Hippocampal formation (tissue), 2 donors: ENCODE measurements around the gene CDK18.
"Not testable (repeated sequence)": the region's sequence is repeated elsewhere in the genome, so short reads cannot be mapped to it uniquely, and the experiment has no call there.

Experiments
- DNase-seq, 2 donors: peaks; one replicate each; lab custom pipeline; 2025; lab: John Stamatoyannopoulos, UW

The CDK18 gene

DNA sequence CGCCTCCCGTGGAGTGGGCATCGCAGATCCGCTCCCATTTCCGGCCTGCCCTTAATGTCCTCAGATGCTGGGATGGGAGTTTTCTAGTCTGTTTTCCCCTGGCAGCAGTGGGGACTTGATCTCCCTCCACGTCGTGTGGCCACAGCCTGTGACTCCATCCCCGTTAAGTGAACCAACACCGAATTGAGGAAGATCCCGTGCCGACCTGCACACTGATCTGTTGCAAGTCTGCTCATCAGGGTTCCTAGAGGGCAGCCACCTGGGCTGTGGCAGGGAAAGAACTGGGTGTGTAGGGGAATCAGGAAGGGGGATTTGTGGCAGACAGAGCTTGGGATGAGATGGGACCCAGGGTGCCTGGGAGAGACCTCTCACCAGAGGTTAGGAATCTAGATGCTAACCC, 23.3 kb upstream of the CDK18 start:
- no peak for DNase-seq

DNA sequence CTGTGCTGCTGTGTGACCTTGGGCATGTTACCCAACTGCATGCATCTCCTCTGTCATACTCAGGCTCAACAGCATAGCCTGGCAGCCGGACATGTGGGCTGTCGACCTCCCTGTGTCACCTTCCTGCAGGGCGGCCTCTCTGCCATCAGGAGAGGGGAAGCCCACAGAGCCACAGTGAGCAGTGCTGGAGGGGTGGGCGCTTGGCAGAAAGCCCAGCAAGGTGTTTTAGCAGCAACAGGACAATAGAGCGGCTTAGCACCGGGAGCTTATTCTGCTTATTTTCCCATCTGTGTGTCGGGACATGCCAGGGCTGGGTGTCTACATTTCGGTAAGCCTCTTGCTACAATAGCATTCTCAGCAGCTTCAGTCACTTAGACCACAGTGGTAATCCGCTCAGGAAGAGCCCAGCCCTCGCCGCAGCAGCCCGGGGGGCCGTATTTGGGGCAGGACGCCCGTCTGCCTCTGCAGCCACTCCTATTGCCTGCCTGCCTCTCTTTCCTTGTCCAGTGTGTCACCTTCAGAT, 22.8 kb upstream of the CDK18 start:
- DNase-seq, result no peak

DNA sequence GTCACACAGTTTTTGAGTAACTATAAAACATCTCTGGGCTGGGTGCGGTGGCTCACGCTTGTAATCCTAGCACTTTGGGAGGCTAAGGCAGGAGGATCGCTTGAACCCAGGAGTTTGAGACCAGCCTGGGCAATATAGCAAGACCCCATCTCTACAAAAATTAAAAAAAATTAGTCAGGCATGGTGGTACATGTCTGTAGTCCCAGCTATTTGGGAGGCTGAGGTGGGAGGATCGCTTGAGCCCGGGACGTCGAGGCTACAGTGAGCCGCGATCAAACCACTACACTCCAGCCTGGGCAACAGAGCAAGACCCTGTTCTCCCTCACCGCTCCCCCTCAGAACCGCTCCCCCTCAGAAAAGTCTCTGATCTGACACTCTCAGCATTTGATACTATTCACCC, 21.9 kb upstream of the CDK18 start:
- not testable (repeated sequence) for DNase-seq

DNA sequence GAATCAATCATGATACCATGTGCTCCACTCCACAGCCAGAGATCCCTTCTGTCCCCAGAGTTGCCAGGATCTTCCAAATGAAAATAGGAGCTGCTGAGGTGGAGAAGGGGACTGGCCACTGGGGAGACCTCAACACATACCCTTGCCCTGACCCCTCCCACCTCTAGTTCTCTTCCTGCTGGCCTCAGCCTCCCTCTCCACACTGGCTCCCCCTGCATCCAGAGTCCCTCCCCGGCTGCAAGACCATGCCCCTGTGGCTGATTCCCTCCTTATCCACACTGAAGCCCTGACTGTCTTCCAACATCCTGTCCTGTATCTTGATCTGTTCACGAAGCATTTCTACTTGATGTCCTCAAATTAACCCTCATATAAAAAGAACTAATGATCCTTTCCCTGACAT, 21.1 kb upstream of the CDK18 start:
- DNase-seq, result no peak

DNA sequence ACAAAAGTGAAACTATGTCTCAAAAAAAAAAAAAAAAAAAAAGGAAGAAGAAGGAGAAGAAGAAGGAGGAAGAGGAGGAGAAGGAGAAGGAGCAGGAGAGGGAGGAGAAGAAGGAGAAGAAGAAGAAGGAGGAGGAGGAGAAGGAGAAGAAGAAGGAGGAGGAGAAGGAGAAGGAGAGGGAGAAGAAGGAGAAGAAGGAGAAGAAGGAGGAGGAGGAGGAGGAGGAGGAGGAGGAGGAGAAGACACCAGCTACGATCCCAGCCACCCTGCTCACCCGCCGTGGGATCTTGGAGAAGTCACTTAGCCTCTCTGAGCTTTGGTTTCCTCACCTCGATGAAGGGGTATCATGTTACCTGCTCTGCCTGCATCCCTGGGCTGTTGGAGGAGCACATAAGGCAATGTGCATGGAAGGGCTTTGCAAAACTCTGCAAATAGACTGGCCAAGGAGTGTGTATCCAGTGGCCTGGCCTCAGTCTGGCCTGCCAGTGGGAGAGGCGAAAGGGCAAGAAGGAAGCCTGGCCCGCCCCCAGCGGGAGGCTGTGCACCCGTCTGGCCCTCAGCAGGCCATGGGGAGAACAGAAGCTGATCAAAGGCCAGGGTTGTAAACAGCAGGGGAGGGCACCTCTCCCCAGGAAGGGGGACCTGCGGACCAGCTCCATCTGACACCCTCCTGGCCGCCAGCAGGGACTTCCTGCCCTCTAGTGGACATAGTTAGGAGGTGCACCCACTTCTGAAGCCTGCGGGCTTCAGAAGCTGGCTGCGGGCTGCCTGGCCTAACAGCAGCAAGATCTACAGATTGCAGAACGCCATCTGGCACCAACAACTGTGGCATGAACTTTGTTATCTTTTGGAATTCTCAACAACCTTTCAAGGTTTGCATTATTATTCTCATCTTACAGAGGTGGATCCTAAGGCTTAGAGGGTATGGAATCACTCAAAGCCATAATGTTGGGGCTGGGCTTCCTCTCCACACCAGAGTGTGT, 19.2 kb upstream of the CDK18 start:
- DNase-seq, result peak; percentile 59 to 64

DNA sequence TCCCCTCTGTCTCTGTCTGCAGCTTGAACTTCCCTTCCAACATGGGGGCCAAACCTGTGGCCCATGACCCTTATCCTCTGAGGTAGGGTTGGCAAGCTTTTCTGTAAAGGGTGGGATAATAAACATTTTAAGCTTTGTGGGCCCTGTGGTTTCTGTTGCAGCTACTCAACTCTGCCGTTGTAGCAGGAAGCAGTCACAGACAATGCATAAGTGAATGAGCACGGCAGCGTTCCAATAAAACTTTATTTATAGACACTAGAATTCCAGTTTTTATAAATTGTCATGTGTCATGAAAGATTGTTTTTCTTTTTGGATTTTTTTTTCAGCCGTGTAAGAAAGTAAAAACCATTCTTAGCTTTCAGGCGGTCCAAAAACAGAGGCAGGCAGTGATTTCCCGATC, 18.2 kb upstream of the CDK18 start:
- no peak for DNase-seq

DNA sequence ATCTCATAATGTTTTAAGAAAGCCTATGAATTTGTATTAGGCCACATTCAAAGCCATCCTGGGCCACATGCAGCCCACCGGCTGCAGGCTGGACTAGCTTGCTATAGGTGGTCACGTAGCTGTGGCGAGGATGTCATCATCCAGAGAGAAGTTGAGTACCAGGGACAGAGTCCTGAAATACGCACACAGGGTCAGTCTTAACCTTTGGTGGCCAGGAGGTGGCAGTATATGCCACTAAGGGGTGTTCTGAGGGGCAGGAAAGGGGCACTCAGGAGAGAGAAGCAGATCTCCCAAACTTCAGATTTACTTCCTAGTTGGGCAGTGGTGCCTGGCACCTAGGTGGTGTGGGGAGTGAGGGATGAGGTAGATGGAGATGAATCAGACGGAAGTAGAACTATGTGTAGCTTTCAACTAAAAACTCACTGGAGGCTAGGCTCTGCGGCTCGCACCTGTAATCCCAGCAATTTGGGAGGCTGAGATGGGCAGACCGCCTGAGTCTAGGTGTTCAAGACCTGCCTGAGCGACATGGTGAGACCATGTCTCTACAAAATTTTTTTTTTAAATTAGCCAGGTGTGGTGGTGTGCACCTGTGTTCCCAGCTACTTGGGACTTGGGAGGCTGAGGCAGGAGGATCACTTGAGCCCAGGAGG, 16.3 kb upstream of the CDK18 start:
- peak; percentile 60 to 65 for DNase-seq

DNA sequence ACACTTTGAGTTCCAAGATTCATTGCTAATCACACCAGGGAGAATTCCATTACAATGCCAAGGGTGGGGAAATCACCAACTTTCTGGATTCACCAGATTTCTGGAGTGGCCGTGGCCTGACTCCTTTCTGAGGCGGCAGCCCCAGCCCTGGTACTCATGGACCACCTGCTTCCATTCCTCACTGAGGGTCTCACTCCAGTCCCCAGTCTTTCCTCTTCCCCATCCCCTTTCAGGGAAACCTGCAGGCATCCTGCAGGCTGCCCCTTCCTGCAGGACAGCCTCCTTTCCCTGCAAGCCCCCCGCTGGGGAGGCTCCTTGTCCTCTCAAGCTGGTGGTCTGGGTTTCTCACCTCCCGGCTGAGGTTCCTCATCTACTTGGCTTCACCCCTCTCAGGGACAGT, 12.7 kb upstream of the CDK18 start:
- DNase-seq, result no peak

DNA sequence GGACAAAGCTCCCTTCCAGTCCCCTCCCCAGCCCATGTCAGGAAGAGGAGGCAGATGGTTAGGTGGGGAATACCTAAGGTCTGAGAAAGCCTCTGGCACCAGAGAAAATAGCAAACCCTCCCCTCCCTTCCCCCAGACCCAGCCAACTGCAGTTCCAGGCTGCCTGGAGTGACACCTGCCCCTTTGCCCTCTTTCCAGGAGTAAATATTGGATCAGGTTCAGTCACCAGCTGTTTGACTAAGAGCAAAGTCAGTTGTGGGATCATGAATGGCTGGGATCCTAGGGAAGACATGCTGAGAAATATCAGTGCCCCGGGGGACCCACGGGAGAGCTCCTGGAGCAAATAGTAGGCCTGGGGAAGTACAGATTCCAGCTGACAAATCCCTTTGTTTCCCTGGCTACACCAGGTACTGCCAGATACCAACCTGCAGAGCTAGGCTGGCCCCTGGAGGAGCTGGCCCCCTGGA, 12.2 kb upstream of the CDK18 start:
- no peak for DNase-seq

DNA sequence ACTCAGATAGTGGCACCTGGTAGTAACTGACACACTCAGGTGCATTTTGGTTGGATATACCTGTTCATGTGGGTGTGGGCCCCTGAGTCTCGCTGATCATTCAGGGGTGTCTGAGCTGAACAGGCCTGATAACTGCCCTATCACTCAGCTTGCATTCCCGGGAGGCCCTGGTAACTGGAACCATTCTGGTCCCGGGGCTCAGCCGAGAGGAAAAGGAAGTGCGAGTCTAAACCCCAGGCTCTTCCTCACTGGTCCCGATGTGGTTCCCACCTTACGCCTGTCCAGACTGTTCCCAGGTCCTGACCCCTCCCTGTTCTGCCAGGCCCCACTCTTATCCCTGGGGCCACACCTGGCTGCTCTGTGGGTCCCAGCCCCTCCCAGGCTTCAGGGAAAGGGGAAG, 11.7 kb upstream of the CDK18 start:
- DNase-seq, result no peak

DNA sequence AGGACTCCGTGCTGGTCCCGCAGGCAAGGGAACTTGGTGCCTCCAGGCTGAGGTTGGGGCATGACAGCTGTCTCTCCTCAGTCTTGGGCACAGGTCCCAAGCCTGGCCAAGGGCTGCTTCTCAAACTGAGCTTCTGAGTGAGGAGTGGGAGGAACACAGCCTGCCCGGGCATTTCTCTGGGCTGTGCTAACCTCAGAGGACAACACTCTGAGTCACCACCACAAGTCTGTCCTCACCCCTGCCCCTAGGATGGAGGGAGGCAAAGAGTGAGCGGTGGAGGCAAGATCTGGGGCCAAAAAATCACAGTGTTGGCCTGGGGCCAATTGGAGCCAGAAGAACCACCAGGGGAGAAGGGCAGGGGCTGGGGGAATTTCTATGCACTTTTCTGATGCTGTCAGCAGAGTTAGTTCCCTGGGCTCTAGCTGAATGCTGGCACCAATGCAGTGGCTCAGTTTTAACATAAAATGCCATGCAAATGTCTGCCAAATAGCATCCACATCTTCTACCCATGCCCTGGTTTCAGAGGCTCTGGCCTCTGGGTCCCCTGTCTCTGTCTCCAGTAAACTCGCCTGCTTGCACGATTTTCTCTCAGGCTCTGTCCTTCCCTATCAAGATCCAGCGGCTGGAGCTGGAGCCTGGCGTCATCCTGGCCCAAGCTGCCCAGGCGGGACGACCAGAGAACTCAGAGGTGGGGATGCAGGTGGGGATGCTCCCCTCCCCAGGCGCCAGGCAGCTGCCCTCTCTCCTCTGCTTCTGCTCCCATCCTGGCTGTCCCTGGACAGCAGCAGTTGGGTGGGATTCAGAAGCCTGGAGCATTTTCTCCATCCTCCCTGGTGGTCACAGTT, 11.0 kb upstream of the CDK18 start:
- DNase-seq, result no peak

DNA sequence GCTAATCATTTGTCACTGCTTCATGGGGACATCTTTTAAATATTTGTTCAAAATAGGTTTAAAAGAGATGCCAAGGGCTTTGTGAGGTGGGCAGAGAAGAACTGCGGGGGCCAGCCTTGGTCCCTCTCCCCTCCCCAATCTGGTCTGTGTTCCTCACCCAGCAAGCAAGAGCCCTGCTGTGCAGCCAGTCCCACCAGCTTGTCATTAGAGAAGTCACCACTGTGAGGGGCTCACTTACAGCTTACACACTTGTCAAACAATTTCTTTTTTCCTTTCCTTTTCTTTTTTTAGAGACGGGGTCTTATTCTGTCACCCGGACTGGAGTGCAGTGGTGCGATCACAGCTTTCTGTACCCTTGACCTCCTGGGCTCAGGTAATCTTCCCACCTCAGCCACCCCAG, 10.4 kb upstream of the CDK18 start:
- DNase-seq, result no peak

DNA sequence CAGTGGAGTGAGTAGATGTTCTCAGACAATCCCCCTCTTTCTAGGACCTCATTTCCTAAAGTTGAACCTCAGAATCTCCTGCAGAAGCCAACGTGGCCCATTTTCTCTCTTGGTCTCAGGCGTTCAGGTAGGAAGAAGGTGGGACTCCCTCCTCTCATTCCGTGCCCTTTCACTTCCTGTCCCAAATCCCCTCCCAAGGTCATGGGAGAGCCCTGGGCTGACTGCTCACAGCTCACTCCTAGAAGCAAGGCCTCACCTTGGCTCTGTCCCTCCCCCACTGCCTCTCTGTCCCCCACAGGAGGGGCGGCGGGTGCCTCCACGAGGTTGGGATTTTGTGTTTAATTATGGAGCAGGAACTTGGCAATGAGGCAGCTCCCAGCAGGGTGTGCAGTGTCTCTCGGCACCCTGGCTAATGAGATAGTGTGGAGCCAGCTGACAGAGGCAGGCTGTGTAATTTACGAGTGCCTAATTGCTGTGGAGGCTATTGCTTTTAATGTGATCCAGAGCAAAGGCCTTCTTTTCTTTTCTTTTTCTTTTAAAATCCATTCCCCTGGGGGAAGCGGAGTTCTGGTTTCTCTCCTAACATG, 9.1 kb upstream of the CDK18 start:
- no peak for DNase-seq

DNA sequence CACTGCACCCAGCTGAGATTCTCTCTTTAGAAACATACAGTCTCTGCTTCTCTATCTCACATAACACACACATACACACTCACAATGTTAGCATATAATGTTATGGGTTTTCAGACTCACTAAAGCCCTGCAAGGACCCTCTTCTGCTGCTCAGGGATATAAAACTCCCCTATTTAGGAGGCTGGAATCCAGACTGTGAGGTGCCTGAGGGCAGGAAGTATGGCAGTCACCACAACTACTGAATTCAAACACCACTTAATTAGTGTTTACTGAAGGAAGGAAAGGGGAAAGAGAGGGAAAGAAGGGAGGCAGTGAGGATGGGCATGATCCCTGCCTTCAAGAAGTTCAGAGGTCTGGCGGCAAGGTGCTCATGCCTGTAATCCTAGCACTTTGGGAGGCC, 7.8 kb upstream of the CDK18 start:
- DNase-seq, result no peak

DNA sequence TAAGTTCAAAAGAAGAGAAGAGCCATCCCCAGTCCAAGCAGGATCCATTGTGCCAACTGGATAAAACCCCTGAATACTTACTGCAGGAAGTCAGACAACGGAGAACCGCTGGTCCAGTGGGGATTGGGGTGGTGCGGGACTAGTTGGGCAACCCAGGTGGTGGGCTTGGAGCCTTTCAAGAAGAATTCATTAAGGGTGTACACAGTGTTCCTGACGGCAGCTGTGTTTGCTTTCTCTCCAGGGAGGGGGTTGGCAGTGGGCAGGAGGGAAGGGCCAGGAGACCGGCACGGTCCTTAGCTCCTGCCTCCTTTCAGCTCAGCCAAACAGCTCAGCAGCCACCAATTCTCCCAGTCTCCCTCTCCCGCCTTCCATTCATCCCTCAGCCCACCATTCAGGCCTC, 7.1 kb upstream of the CDK18 start:
- DNase-seq, result no peak

DNA sequence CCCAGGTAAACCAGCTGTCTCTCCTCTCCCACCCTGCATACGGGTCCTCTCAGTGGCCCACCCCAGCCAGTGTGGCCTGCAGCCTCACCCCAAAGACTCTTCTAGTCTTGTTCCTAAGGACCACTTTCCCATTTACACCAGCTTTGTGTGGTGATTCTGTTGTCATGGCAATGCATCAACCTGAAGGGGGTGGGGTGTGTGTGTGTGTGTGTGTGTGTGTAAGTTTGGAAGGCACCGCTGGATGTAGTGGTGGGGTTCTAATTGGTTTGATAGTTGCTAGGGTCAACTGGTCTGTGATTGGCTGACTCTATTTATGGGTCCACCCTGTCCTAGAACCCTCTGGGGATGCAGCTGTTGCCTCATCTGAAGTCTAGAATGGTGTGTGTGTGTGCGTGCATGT, 4.7 kb upstream of the CDK18 start:
- DNase-seq, result no peak

DNA sequence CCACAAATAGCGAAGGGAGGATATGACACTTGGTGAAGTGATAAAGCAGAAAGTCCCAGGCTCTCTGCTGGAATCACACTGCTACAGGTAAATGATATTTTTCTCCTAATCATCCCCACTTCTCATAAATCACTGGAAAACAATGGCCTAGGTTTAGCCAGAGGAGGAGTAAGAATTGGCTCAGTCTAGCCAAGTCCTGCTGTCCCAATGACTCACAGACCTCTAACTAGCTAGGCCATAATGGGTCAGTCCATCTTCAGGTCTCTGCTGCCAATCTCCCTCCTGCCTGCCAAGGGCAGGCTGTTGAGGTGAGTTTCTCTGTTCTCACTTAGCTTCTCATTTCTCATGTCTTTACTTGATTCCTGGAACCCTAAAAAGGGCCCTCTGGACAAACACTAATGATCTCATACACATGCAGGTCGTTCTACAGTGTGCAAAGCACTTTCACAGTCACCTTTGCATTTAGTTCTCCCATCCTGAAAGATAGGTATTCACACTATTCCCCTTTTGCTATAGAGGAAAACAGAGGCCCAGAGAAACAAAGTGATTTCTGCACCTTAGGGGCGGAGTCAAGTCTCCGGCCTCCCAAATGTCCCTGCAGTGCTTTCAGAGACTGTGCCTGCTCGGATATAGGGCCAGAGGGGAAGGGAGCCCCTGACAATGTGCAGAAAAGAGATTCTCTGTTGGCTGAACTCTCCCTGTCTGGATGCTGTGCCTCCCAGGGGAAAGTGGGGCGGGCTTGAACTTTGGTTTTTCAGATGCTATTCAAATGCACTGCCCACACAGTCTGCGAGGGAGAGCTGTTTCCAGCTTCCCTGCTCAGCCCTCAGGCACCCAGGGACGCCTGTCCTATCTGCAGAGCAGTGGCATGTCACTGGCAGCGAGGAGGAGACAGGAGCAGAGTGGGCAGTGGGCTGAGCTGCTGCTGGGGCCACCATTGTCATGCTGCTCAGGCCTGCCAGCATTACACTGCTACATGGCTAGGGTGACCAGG, 3.9 kb upstream of the CDK18 start:
- DNase-seq, result no peak

DNA sequence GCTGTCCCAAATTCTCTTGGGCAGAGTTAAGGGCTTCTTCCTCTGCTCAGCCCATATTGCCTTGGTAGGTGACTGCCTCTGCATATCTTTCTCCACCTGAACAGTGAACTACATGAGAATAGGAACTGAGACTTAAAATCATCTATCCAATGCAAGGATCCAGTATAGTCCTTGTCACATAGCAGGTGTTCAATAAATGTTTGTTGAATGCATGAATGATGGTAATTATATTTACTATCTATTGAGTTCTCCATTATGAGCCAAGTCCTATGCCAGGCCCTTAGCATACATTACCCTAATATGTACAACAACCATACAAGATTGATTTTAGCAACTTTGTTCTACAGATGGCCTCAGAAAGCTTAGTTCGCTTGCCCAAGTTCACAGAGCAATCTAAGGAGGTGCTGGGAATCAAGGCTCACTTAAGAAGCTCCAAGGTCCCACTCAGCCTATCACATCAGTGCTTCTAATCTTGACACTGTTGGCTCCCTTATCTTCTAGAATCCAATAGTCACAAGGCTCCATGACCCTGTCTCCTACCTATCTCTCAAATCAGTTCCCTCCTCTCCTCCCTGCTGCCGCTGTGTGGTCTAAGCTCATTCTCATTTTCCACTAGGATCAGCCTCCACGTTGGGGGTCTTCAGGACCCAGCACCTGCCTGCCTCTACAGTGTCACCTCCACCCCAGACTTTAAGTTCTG, 2.2 kb upstream of the CDK18 start:
- no peak for DNase-seq

DNA sequence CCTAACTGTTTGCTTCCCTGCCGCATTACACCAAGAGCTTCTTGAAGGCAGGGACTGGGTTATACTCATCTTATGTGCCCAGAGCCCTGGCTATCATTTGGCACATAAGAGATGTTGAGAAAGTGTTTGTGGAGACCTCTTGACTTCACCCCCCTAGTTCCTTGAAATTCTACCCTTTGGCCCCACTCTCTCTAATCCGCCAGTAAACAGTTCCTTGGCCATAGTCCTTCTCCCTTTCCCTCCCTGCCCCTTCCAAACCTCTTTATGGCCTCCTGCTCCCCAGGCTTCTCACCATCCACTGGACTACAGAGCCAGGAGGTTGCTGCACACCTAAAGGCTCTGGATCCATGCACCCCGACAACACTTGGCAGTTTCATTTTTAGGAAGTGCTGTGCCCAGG, 1.5 kb upstream of the CDK18 start:
- DNase-seq, result no peak
